Measurements from ENCODE around the gene PYGM.
A peak's percentile ranks its signal among the peaks of the same experiment; 100 is the strongest.

Gene PYGM

DNA sequence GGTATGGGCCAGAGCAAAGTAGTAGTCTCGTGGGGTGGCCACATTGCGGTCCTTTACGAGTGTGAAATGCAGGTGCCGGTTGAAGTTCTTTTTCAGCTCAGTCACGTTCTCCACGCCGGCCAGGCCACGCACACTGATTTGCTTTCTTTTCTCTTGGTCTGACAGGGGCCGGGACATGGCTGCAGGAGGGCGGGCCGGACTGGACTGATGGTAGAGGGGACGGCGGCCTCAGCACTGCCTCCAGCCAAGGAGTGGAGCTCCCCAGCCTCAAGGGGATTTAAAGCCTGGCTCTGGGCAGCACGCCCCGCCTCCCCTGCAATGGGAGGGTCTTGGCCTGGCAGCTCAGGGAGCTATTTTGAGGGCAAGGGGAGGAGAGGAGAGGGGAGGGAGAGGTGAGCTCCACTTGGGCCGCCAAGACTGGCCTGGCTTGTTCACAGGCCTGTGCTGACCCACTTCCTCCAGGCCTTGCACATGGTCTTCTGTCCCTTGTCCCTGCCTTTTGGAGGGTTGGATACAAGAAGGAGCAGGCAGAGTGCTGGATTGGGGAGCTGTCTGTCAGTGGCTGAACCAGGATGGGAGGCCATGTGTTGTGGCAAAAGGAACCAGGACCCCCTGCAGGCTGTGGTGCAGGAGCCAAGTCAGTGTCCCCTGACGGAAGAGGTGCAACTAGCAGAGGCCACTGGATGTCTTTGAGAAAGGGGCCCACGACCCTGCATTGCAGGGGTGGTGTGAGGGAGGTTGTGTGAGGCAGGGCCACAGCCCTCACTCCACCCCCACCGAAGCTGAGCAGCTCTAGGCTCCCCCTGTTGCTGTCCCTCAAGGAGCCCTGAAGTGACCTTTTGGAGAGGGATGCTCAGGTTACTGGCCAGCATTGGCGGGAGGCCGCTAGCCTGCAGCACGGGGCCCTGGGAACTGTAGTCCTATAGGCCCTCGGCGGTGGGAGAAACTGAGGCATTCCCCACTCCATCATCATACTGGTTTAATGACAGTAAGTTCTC, at the start of gene PYGM:
TSS of gene PYGM (minus strand) at position 253 of the 998 bp plus-strand sequence. CDS start at position 177, 76 bp downstream.
- DNase-seq, result no peak

DNA sequence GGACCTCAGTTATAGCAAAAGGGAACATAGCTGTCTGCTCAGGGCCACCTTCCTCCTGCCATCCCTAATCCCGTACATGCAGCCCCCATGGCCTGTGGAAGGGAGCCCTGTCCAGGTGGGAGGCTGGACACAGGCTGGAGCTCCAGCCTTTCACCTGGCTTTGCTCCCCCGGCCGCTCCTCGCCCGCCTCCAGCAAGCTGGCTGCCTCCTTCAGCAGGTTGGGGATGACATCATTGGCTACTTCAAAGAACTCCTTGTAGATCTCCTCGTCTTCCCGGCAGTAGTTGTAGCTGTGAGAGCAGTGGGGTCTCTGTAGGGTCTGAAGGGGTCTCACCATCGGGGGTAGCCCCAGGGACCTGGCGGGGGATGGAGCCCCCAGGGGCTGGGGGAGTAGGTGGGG, 45.7 kb upstream of the PYGM start:
- no peak for DNase-seq

DNA sequence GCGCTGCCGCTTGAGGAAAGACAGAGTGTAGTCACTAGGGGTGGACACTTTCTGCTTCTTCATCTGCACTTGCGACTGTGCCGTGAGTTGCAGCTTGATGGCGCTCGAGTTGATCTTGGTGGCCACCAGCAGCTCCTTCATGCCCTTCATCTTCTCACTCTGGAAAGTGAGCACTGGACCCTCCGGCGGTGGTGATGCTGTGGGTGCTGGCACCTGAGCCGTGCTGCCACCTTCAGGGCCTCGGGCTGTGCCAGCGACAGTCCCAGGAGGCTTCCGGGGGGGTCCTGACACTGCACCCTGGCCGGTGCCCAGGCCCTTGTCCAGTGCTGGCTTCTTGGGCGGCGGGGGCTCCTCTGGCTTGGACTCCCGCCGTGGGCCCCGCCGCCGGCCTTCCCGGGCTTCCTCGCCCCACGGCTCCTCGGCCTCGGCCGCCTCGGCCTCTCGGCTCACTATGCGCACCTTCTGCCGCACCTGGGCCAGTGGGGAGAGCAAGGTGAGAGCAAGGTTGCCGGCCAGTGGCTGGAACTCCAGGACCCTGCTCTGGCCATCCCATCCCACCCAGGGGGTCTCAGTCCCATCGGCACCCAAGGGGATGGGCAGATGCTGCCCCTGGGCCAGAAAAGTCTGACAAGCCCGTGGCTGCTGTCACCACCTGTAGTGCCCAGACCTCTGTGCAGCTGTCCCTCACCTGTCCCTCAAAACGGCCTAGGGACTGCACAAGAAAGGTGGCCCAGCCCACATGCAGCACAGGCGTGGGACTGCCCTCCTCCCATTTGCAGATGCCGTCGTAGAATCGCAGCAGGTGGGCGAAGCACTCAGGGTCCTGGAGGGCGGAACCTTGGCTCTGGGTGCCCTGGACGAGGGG, 44.8 kb upstream of the PYGM start:
- DNase-seq, result no peak

DNA sequence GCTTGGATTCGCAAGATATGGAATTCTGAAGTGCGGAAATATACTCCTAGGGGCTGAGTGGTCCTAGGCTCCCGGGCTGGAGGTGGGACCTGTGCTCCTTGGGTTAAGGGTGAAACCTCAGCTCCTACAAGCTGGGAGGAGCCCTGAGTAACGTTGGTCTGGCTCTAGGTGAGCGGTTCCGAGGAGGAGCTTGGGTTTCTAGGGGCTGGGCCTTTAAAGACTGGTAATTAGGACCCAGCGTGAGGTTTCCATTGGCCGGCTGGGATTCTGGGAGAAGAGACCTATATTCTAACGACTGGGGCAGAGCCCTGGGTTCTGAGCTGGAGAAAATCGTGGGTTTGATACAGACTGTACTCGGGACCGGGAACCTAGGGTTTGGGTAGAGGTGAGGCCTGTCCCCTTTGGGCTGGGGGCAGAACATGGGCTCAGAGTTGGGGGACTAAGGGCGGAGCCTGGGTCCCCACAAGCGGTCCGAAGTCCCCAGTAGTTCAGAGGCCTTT, 44.1 kb upstream of the PYGM start:
- no peak for DNase-seq

DNA sequence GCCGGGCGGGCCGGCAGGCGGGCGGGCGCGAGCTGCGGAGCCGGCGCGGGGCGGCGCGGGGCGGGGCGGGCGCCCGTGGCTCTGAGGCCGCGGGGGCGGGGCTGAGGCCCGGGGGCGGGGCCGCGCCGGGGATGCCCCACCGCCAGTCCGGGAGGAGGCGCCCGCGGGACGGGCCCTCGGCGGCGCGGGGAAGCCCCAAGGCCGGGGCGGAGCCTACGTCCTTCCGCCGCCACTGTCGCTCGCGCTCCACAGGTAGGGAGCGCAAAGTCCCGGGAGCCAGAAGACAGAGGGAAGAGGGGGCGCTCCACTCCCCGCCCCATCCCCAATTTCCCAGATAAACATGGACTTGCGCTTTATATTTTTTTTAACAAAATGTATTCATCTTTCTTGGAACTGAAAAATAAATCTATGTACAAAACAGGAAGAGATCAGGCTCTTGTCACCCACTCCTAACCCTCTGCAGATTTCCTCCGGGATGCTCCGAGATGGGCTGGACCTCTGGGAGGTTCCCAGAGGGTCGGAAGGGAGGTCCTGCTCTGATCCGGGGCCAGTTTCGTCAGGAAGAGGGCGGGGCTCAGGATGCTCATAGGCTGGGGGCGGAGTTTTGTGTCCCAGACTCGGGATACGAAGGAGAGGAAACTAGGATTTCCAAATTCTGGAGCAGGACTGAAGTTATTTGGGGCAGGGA, 43.5 kb upstream of the PYGM start, which contains the start of gene MAP4K2:
TSS of gene MAP4K2 (minus strand) at position 57 of the 688 bp plus-strand sequence. CDS start 65 bp downstream, outside the sequence.
- DNase-seq, result peak; percentile 86 to 89

DNA sequence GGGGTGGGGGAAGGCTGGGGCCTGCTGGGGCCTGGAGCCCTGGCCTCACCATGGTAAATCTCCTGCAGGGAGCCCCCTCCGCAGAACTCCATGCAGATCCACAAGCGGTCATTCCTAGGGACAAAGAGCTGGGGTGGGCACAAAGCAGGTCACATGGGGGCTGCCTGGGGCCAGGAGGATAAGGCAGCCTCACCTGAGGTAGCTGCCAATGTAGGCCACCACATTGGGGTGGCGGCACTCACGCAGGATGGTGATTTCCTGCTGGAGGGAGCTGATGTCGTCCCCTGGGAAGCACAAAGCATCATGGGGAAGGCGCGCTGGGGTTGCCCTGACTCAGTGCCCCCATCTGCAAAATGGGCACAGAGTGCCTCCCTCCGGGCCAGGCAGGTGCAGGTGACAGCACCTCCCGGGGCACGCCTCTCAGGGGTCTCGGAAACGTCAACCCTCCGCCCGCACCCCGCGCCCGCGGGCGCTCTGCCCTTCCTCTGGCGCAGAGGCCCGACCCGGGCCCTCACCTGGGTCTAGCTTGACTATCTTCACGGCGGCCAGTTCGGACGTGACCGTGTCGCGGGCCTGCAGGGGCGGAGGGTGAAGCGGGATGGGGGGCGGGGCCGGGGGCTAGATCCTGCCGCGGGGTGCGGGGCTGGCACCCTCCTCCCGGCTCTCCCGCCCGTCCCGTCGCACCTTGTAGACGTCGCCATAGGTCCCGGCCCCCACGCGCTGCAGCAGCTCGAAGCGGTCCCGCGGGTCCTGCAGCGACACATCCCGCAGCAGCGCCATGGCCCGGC, 42.8 kb upstream of the PYGM start:
- peak; percentile 38 to 46 for DNase-seq

DNA sequence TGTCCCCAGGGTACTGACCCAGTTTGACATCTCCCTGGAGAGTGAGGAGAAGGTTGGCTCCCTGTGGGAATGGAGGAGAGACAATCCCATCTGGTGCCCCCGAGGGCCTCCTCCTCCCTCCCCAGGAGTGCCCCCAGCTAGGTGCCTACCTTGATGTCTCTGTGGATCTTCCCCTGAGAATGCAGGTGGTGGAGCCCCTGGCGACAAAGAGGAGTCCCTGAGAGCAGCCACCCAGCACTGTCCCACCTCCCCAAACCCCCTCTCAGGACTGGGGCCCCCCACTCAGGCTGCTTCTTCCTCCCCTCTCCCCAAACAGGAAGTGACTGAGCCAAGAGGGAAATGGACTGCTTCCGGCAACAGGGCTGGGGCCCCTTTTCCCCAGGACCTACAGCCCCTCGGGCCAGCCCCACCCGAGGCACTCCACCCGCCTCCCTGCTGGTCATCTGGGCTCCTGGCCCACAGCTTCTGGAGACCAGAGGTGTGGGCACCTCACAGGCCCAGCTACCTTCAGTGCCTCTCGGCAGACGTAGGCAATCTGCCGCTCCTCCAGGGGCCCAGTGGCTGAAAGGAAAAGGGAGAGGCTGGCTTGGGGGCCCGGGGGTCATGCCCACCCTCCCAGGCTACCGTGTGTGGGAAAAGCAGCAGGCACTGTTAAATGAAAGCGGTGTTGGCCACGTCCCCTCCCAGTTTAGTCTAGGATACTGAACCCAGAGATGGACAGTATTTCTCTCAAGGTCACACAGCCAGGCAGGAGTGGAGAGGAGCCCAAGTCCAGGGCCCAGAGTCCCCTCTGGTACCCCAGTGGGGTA, 42.0 kb upstream of the PYGM start:
- no peak for DNase-seq

DNA sequence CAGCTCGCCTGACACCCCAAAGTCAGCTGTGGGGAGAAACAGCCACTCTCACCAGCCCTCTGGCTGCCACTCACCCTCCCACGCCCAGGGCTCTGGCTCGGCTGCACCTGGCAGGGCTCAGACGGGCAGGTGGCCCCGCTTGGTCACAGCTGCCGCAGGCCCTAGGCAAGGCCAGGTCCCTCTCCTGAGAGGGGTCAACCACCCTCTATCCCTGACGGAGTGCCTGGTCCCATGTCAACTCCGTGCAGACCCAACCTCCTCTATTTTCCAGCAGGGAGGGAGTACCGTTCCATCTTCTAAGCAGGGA, 41.3 kb upstream of the PYGM start:
- DNase-seq, result no peak

DNA sequence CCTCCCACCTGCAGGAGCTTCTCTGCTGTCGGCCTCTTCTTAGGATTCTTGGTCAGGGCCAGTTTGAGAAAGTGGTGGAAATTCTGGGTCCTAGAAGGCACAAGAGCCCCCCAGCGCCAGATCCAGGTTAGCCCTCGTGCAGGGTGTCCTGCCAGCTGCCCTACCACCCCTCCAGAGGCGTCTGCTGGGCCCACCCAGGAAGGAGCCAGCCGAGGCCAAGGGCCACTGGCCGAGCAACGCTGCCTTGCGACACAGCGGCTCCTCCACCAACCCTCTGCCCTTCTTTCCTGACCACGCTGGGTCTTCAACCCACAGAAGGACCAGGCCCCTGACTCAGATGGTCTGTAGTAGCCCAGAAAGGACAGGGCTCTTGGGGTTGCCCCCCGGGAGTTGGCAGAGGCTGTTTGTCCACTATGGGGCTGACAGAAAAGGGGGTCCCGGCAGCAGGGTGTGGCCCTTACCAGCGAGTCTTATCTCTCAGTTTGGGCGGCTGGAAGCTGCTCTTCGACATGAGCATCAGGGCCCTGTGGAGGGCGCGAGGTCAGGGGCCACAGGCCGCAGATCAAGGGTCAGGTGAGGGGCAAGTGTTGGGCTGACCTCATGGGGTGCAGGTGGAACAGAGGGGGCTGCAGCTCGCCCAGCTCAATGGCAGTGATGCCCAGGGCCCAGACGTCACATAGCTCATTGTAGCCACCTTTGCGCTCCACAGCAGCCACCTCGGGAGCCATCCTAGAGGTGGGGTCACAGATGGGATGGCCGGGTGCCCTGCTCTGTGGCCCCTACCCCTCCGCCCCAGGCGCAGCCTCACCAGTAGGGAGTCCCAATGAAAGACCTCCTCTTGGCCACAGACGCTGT, 40.8 kb upstream of the PYGM start:
- DNase-seq, result no peak

DNA sequence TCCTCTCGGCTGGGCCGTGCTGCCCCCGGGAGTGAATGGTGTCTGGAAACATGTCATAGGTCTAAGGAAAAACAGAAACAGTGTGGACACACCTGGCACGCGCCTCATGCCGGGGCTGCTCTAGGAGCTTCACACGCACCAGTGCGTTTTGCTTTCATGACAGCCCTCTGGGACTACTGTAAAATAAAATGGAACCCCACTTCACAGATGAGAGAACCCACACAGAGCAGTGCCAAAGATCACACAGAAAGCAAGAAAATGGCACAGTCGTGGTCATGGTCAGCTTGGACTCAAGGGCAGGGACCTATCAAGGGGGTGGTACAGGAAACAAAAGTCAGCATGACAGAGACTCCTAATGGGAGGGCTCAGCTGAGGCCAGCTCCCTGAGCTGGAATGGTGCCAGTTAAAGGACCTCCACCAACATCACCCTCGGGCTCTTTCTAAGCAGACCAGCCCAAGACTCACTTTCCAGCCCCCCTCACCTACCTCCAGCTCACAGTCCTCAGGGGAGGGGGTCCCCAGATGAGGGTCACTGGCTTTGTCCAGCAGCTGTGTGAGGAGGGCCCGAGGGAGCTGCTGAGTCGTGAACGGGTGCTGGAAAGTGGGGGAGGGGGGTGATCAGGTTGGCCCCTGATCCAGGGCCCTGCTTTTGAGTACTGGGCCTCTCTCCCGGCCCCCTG, 40.0 kb upstream of the PYGM start:
- no peak for DNase-seq

DNA sequence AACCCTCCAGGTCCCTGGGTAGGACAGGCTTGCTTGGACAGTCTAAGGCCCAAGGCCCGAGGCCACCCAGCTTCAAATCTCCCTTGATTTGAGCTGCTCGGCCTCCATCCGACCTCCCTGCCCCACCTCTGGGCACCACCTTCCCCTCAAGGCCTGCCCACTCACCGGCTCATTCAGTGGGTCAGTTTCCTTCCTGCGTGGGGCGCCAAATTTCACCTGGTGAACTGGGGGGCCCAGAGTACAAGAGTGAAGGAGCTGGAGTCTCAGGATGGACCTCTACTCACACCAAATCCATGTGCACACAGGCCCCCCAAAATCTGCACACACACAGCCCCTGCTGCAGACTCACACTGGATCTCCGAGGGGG, 39.5 kb upstream of the PYGM start:
- no peak for DNase-seq

DNA sequence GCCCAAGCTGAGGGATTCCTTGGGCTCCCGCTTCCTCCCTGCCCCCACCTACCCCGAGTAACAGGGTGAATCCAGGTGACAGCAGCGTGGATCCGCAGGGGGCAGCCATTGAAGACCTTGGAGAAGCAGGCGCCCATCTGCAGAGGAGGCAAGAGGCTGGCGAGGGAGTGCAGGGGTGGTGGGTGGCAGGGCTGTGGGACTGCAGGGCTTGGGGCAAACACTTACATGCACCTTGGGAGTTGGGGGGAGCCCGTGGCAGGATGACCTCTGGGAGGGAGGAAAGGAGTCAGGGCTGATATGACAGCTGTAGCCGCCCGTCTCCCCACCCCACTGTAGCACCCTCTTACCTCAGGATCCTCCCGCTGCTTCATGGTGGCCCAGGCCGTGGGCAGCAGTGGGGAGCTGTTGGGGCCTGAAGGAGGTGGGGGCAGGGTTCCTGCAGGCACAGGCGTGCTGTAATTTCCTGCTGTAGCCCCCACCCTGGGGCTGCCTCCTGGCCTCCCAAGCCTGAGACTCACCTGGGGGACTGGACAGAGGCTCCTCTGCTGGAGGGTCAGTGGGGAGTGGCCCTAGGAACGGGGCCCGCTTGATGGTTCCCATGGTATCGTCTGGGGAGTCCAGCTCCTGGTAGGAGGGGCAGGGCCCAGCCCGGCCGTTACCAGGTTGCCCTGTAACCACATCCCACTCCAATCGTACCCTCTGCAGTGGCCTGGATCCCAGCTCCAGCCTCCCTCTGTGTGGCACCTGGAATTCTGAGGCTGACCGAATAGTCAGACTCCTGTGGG, 37.2 kb upstream of the PYGM start:
- DNase-seq, result no peak

DNA sequence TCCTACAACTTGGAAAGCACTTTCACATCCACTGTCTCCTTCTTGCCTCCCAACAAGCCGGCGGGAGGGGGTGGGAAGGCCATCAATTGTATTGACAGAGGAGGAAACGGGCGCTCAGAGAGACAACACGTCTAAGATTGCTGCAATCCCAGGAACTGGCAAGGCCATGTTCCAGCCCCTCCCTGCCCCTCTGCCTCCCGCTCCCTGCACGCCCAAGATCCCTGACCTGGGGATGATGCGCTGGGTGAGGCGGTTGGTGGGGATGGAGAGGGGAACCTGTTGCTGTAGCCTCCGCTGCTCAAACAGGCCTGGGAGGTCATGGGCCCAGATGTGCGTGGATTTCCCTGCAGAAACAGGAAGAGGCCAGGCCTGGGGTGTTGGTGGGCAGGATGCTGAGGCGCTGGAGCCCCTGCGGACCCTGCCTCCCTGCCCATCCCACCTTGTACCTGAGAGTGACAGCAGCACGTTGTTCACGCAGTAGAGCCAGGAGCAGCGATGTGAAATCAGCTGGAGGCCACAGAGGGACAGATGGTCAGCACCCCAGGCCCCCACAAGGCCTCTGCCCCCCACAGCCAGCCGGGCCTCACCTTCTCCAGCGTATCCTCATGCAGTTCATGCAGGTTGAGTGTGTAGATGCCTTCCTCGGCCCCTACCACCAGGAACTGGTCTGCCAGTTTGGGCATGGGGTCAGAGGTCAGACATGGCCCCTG, 36.4 kb upstream of the PYGM start:
- DNase-seq, result no peak

DNA sequence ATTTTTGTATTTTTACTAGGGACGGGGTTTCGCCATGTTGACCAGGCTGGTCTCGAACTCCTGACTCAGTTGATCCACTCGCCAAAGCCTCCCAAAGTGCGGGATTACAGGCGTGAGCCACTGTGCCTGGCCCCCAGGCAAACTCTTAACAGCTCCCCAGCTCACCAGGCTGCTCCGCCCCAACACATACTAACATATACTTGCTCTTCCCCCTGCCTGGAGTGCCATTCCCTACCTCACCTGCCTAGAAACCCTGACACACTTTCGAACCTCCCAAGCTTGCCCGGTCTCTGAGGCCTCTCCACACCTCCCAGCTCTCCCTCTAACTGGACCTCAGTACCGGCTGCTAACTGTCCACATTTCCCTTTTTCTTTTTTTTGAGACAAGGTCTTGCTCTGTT, 34.8 kb upstream of the PYGM start:
- no peak for DNase-seq

DNA sequence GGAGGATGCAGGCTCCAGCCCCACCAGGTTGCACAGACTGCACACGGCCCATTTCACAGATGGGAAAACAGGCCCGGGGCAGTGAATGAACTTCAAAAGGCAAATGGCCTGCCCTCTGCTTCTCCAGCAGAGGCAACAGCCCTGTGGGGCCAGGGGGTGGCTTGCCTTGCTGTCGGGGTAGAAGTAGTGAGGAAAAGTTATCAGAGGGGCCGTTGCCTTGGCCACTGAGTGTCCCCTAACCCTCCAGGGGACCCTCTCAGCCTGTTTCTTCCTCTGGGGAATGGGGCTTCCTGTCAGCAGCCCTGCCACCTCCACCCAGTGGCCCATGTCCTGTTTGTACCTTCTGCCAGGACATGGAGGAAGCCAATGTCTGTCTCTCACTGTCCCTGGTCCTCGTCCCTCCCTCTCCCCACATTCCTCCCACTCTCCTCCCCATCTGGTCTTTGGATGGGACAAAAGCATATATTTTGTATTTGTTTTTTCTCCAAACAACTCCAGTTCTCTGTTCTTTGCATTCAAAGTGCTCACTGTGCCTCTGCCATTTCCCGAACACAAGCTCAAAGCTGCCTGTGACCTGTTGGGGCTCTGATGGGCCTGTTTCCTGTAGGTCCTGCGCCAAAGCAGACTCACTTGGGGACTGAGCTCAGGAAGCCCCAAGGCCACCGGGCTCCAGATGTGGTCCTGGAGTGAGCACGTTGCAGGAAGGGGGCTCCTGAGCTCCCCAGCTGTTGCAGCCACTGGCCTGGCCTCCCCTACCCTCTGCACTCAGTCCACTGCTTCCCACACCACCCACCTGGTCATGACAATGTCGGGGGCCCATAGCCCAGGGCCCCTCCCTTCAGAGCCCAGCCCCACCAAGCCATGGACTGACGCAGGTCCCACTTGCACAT, 33.7 kb upstream of the PYGM start:
- no peak for DNase-seq

DNA sequence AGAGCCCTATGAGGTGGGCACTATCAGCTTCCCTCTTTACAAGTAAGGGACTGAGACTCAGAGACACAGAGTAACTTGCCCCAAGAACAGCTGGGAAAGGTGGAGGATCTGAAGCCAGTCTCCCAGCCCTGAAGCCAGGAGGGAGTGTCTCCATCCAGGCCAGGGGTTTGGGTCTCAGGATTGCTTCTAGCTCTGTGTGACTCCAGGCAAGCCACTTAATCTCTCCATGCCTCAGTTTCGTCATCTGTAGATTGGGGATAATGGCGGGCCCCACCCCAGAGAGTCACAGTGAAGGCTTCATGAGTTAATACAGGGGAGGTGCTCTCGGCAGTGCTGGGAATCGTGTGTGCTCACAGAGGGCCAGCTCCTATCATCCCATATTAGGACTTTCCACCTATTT, 32.7 kb upstream of the PYGM start:
- no peak for DNase-seq

DNA sequence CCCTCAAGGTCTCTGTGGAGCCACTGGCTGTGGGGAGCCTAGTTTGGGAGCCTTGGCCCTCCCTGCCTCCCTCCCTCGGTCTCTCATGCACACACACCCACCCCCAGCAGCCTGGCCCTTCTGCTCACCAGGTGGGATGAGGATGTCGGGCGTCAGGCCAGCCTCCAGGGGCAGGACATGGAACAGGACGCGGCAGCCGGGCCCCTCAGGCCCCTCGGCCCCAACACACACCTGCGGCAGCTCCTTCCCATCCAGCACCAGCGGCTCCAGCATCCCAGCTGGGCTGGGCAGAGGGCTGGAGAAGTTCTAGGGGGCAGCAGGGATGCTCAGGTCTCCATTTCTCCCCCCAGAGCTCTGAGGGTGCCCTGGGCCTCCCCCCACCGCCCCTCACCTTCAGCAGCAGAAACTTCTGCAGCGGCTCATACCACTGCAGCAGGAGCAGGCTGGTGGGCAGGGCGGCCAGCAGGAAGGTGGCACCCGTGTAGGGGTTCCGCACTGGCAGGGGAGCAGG, 32.1 kb upstream of the PYGM start:
- no peak for DNase-seq

All from CD4-positive, alpha-beta T cell treated with Interleukin-4 for 1 hour (primary cell).